Left lung (tissue), 10 donors: ENCODE results near the gene DDHD1. TPM values are rescaled to one million over a fixed set of nuclear protein-coding genes. Genes with fewer than 3 reads are reported as not detected.
"Not testable (repeated sequence)": the region's sequence is repeated elsewhere in the genome, so short reads cannot be mapped to it uniquely, and the experiment has no call there.

Source experiments
- ATAC-seq: fragments of 200-7000 bp; cut with Tn5 transposase; one replicate; pipeline ENCODE4 v1.9.1; 2020; ENCODE audit warnings: moderate library complexity
- DNase-seq, 4 donors: peaks; one replicate each; pipeline ENCODE4 v3.0.0-alpha.2; 2013 to 2020
- H3K27ac ChIP-seq, 2 donors: fragments of 200-600 bp; sonication (generic) in 1 of 2; one replicate each; pipeline versions ENCODE4 v1.5.0 to v1.8.0; 2020 to 2021
- H3K27me3 ChIP-seq, 2 donors: fragments of 200-600 bp; sonication (generic) in 1 of 2; one replicate each; pipeline versions ENCODE4 v1.5.0 to v1.8.0; 2020 to 2021
- H3K36me3 ChIP-seq, 2 donors: fragments of 200-600 bp; sonication (generic) in 1 of 2; one replicate each; pipeline versions ENCODE4 v1.5.0 to v1.8.0; 2020 to 2021
- H3K4me1 ChIP-seq, 2 donors: fragments of 200-600 bp; one replicate each; pipeline ENCODE4 v1.8.0; 2021
- H3K4me3 ChIP-seq, 2 donors: fragments of 200-600 bp; sonication (generic) in 1 of 2; one replicate each; pipeline versions ENCODE4 v1.5.0 to v1.8.0; 2020 to 2021; ENCODE audit warnings: mild to moderate bottlenecking in 1 of 2
- H3K9me3 ChIP-seq, 2 donors: fragments of 200-600 bp; sonication (generic) in 1 of 2; one replicate each; pipeline versions ENCODE4 v1.5.0 to v1.8.0; 2020 to 2021
- CTCF ChIP-seq, 2 donors: fragments of 200-600 bp; sonication (generic) in 1 of 2; IDR thresholded peaks; one replicate each; pipeline versions ENCODE4 v1.5.0 to v1.8.0; 2021; ENCODE audit warnings: antibody characterized with exemption in 2 of 2
- intact Hi-C, 2 donors: fragments of 100-400 bp; cut with DNase I; formaldehyde crosslinking; loops; one replicate each; pipeline versions ENCODE4 v1.11.2 to v1.14.2; 2022
- polyA plus RNA-seq, 6 donors: library from polyadenylated mRNA; unstranded; fragments of 120-200 nt; gene quantifications; one replicate each; pipeline ENCODE4 v1.2.1, GENCODE V29; 2013; ENCODE audit not compliant: insufficient read length in 6 of 6
- total RNA-seq, 2 donors: library from RNA; stranded (reverse); fragmentation: NEBNext Ultra II Directional; extraction: Animal tissue kit (Norgen Biotek cat#: 25700); gene quantifications; one replicate each; pipeline ENCODE4 v1.2.1, GENCODE V29; 2021
- donor health status: DM: no; HTN: yes; CAD: no.
- donor health status: DM: no; HTN: no; CAD: no.

DDHD1 gene
- total and polyA plus RNA-seq, 8 donors = 13.2 to 22.7 (median 21.1) TPM

- Histone ChIP-seq H3K36me3 (no peaks in the 10 kb centered on the region), H3K27me3 (no peaks in the 10 kb centered on the region), H3K4me3 (no peak overlapping the region), H3K27ac (no peak overlapping the region), H3K4me1 (peaks cover 0 to 13% of the 10 kb centered on the region in 2 donors), H3K9me3 (peaks cover 0 to 6% of the 10 kb centered on the region in 2 donors)
- intact Hi-C loops = no loop called here
- TF ChIP-seq CTCF (IDR thresholded peaks at IDR 0.05) = no peak
- ATAC-seq = no peak
- no peak for DNase-seq
Measured at GRCh38 chr14:53128303-53129028, 24.7 kb downstream of the DDHD1 start.

GRCh38 chr14:53127832-53128231 is 25.3 kb downstream of the DDHD1 start:
- Histone ChIP-seq H3K4me3 (no peak overlapping the region), H3K36me3 (no peaks in the 10 kb centered on the region), H3K9me3 (peaks cover 0 to 5% of the 10 kb centered on the region in 2 donors), H3K4me1 (peaks cover 0 to 13% of the 10 kb centered on the region in 2 donors), H3K27me3 (no peaks in the 10 kb centered on the region), H3K27ac (no peak overlapping the region)
- ATAC-seq (no peak), DNase-seq (no peak)
- intact Hi-C loops = no loop called here
- no peak for TF ChIP-seq CTCF (IDR thresholded peaks at IDR 0.05)

GRCh38 chr14:53127151-53127550 is 26.0 kb downstream of the DDHD1 start:
- no peaks in the 10 kb centered on the region for H3K36me3 ChIP-seq

GRCh38 chr14:53126731-53127130 is 26.4 kb downstream of the DDHD1 start:
- intact Hi-C loops = no loop called here
- Histone ChIP-seq H3K4me1 (peaks cover 0 to 13% of the 10 kb centered on the region in 2 donors), H3K9me3 (no peaks in the 10 kb centered on the region), H3K36me3 (no peaks in the 10 kb centered on the region), H3K27me3 (no peaks in the 10 kb centered on the region), H3K4me3 (no peak overlapping the region), H3K27ac (peak overlapping the region; percentile 48 to 57)
- no peak for TF ChIP-seq CTCF (IDR thresholded peaks at IDR 0.05)
- DNase-seq (no peak), ATAC-seq (no peak)

More at GRCh38 chr14:53127151-53127550, 26.0 kb downstream of the DDHD1 start:
- TF ChIP-seq CTCF (IDR thresholded peaks at IDR 0.05) = no peak
- no peaks in the 10 kb centered on the region for H3K27me3 ChIP-seq
- no peaks in the 10 kb centered on the region for H3K9me3 ChIP-seq
- H3K4me3 ChIP-seq = no peak overlapping the region
- intact Hi-C loops = no loop called here
- no peak for ATAC-seq
- H3K4me1 ChIP-seq = peaks cover 0 to 13% of the 10 kb centered on the region in 2 donors
- DNase-seq = no peak
- peak overlapping the region; percentile 48 to 57 for H3K27ac ChIP-seq

- Histone ChIP-seq H3K36me3 (no peaks in the 10 kb centered on the region), H3K9me3 (peaks cover 0 to 4% of the 10 kb centered on the region in 2 donors), H3K4me1 (peaks cover 0 to 13% of the 10 kb centered on the region in 2 donors), H3K27ac (no peak overlapping the region), H3K4me3 (no peak overlapping the region), H3K27me3 (no peaks in the 10 kb centered on the region)
- no peak for TF ChIP-seq CTCF (IDR thresholded peaks at IDR 0.05)
- peak; percentile 26 for ATAC-seq
- DNase-seq = no peak
- intact Hi-C loops = no loop called here
Measured at GRCh38 chr14:53124786-53125185, 28.3 kb downstream of the DDHD1 start.

GRCh38 chr14:53121419-53121818 is 31.7 kb downstream of the DDHD1 start:
- ATAC-seq, H3K27me3 ChIP-seq, intact Hi-C loops, H3K36me3 ChIP-seq, H3K4me1 ChIP-seq, H3K9me3 ChIP-seq, H3K4me3 ChIP-seq, H3K27ac ChIP-seq, DNase-seq: not testable (repeated sequence)

- intact Hi-C loops, ATAC-seq, DNase-seq, H3K27ac ChIP-seq, H3K9me3 ChIP-seq, H3K27me3 ChIP-seq, H3K4me1 ChIP-seq, H3K36me3 ChIP-seq, H3K4me3 ChIP-seq: not testable (repeated sequence)
Measured at GRCh38 chr14:53117479-53117878, 35.6 kb downstream of the DDHD1 start.
